ENCODE measurements around the gene ARSB.

- TF ChIP-seq CTCF (IDR thresholded peaks at IDR 0.05) = no peak
- no peak for TF ChIP-seq POLR2A (IDR thresholded peaks at IDR 0.05)
- no peak for TF ChIP-seq POLR2AphosphoS5 (IDR thresholded peaks at IDR 0.05)
These were observed 221.4 kb downstream of the ARSB start for GRCh38 chr5:78763659-78764189.

Measured in breast epithelium (tissue), 3 donors.